H1 (cell line): ENCODE measurements around the gene DOCK9.

Source experiments
- EP300 ChIP-seq, 2 experiments: IDR thresholded peaks; 1 replicate in 1 of 2; 2 replicates in 1 of 2; pipeline ENCODE4 v1.6.1; 2011 to 2012; ENCODE audit warnings: low read depth in 2 of 2, low read length in 2 of 2, mild to moderate bottlenecking in 2 of 2, borderline replicate concordance in 1 of 2, inconsistent platforms in 1 of 2, moderate library complexity in 1 of 2
- EZH2 ChIP-seq: fragments of 200-600 bp; sonication (generic); IDR thresholded peaks from 2 replicates; pipeline ENCODE4 v1.7.1; 2012; ENCODE audit warnings: low read depth, mild to moderate bottlenecking, moderate library complexity, low read length, inconsistent platforms; ENCODE audit not compliant: severe bottlenecking
- POLR2A ChIP-seq, 2 experiments: IDR thresholded peaks; 1 replicate in 1 of 2; 2 replicates in 1 of 2; pipeline ENCODE4 v1.6.1; 2011; ENCODE audit warnings: low read depth in 2 of 2, low read length in 2 of 2, mild to moderate bottlenecking in 2 of 2; ENCODE audit errors: control extremely low read depth in 1 of 2
- POLR2AphosphoS5 ChIP-seq: IDR thresholded peaks from 2 replicates; pipeline ENCODE4 v1.6.1; 2011; ENCODE audit warnings: low read depth, low read length
- RFX5 ChIP-seq: IDR thresholded peaks from 2 replicates; pipeline ENCODE4 v1.6.1; 2011; ENCODE audit warnings: low read depth, low read length, improper control_type of control experiment, borderline replicate concordance
- ZNF274 ChIP-seq: IDR thresholded peaks from 2 replicates; pipeline ENCODE4 v1.7.0; 2012; ENCODE audit warnings: low read length, borderline replicate concordance; ENCODE audit errors: extremely low read depth
- TF ChIP-seq, protein P1 (sequence below), 3 experiments: IDR thresholded peaks; 1 replicate in 2 of 3; 2 replicates in 1 of 3; pipeline versions ENCODE4 v1.5.1 to v1.6.1; 2011; ENCODE audit warnings: low read length in 3 of 3, mild to moderate bottlenecking in 3 of 3, inconsistent platforms in 2 of 3, low read depth in 1 of 3, moderate library complexity in 1 of 3; ENCODE audit not compliant: insufficient read depth in 1 of 3; ENCODE audit errors: control extremely low read depth in 1 of 3
- TF ChIP-seq, protein P2 (sequence below): IDR thresholded peaks from 2 replicates; pipeline ENCODE4 v1.6.1; 2011; ENCODE audit warnings: low read depth, mild to moderate bottlenecking, low read length; ENCODE audit not compliant: insufficient read depth

DNA sequence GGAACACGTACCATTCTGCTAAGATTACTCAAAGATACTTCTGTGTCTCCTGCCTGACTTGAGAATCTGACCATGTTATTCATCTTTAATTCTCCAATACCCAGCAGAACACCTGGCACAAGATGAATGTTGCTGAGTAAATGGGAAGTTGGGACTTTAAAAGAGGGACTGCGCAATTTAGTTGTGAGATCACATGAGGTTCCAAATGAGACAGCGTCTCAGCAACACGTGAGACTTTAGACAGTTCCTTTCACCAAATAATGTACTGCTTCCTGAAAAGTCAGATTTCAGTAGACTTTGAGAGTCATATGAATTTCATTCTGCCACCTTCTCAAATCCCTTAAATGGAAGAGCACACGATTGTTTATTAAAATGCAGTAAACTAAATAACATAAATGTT, 36.7 kb downstream of the DOCK9 start:
- TF ChIP-seq, protein P1, sequence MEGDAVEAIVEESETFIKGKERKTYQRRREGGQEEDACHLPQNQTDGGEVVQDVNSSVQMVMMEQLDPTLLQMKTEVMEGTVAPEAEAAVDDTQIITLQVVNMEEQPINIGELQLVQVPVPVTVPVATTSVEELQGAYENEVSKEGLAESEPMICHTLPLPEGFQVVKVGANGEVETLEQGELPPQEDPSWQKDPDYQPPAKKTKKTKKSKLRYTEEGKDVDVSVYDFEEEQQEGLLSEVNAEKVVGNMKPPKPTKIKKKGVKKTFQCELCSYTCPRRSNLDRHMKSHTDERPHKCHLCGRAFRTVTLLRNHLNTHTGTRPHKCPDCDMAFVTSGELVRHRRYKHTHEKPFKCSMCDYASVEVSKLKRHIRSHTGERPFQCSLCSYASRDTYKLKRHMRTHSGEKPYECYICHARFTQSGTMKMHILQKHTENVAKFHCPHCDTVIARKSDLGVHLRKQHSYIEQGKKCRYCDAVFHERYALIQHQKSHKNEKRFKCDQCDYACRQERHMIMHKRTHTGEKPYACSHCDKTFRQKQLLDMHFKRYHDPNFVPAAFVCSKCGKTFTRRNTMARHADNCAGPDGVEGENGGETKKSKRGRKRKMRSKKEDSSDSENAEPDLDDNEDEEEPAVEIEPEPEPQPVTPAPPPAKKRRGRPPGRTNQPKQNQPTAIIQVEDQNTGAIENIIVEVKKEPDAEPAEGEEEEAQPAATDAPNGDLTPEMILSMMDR (IDR thresholded peaks at IDR 0.05; ENCODE audit: control extremely low read depth in 1 of 3, insufficient read depth in 1 of 3, low read depth in 1 of 3, low read length in 3 of 3), result no peak
- no peak for TF ChIP-seq EP300 (IDR thresholded peaks at IDR 0.05; ENCODE audit: borderline replicate concordance in 1 of 2, low read depth in 2 of 2, low read length in 2 of 2)
- no peak for TF ChIP-seq EZH2
- TF ChIP-seq, protein P2, sequence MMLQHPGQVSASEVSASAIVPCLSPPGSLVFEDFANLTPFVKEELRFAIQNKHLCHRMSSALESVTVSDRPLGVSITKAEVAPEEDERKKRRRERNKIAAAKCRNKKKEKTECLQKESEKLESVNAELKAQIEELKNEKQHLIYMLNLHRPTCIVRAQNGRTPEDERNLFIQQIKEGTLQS, result no peak
- TF ChIP-seq ZNF274, result no peak
- TF ChIP-seq POLR2A (IDR thresholded peaks at IDR 0.05; ENCODE audit: control extremely low read depth in 1 of 2, low read depth in 2 of 2, low read length in 2 of 2), result no peak
- TF ChIP-seq RFX5, result no peak
- no peak for TF ChIP-seq POLR2AphosphoS5
